HG03108 (cell line): ENCODE data around the gene NBAS.
A peak's percentile ranks its signal among the peaks of the same experiment; 100 is the strongest.
"Not testable (repeated sequence)": the region's sequence is repeated elsewhere in the genome, so short reads cannot be mapped to it uniquely, and the experiment has no call there.

Experiments used
- ATAC-seq: cut with Tn5 transposase; IDR thresholded peaks from one replicate; pipeline ENCODE4 v1.9.1; 2021; ENCODE audit warnings: moderate library complexity; ENCODE audit not compliant: unreplicated experiment

Gene NBAS

GRCh38 chr2:15323227-15323626 is 237.9 kb downstream of the NBAS start:
- ATAC-seq, result no peak

GRCh38 chr2:15321481-15321880 is 239.7 kb downstream of the NBAS start:
- ATAC-seq, result not testable (repeated sequence)

GRCh38 chr2:15316370-15316814 is 244.7 kb downstream of the NBAS start:
- no peak for ATAC-seq

GRCh38 chr2:15315411-15315810 is 245.7 kb downstream of the NBAS start:
- no peak for ATAC-seq

- peak; percentile 63 for ATAC-seq
Measured at GRCh38 chr2:15313657-15314056, 247.5 kb downstream of the NBAS start.

- no peak for ATAC-seq
Measured at GRCh38 chr2:15311926-15312325, 249.2 kb downstream of the NBAS start.

- ATAC-seq, result peak; percentile 35
Measured at GRCh38 chr2:15311201-15311907, 249.8 kb downstream of the NBAS start.

GRCh38 chr2:15307526-15307925 is 253.6 kb downstream of the NBAS start:
- ATAC-seq, result no peak

- ATAC-seq, result no peak
Measured at GRCh38 chr2:15306706-15307105, 254.4 kb downstream of the NBAS start.

GRCh38 chr2:15303874-15304273 is 257.3 kb downstream of the NBAS start:
- no peak for ATAC-seq

- no peak for ATAC-seq
Measured at GRCh38 chr2:15302154-15302553, 259.0 kb downstream of the NBAS start.

GRCh38 chr2:15300624-15301573 is 260.2 kb downstream of the NBAS start:
- no peak for ATAC-seq

- no peak for ATAC-seq
Measured at GRCh38 chr2:15299904-15300520, 261.1 kb downstream of the NBAS start.

GRCh38 chr2:15298770-15299169 is 262.4 kb downstream of the NBAS start:
- ATAC-seq, result no peak

GRCh38 chr2:15293262-15293937 is 267.7 kb downstream of the NBAS start:
- peak; percentile 88 for ATAC-seq

GRCh38 chr2:15287447-15288184 is 273.5 kb downstream of the NBAS start:
- ATAC-seq, result no peak

GRCh38 chr2:15284614-15285013 is 276.5 kb downstream of the NBAS start:
- no peak for ATAC-seq

- no peak for ATAC-seq
Measured at GRCh38 chr2:15281681-15282080, 279.5 kb downstream of the NBAS start.

- ATAC-seq, result no peak
Measured at GRCh38 chr2:15279201-15279876, 281.8 kb downstream of the NBAS start.

- no peak for ATAC-seq
Measured at GRCh38 chr2:15278296-15278695, 282.8 kb downstream of the NBAS start.
